K562 (cell line): ENCODE results near the gene CDH19. TPM values are rescaled to one million over a fixed set of nuclear protein-coding genes. Genes with fewer than 3 reads are reported as not detected.

Experiments
- ATAC-seq: fragments of 200-7000 bp; cut with Tn5 transposase; 3 replicates; pipeline ENCODE4 v1.9.1; 2020; ENCODE audit warnings: moderate library complexity
- BruUV-seq: library from RNA; stranded (reverse); fragments of 400-500 nt; replicated peaks from 2 replicates; lab custom pipeline; 2021; lab: Mats Ljungman, UMichigan
- CTCF ChIA-PET: fragments of 300-600 bp; formaldehyde crosslinking; extraction: SDS; loops from one replicate; lab custom pipeline; 2021; ENCODE audit warnings: low intra/inter-chr PET ratio; lab: Yijun Ruan, JAX
- POLR2A ChIA-PET: fragments of 300-600, 350-650 bp; sonication (Branson Sonifier 250); formaldehyde crosslinking; extraction: SDS; loops from one replicate; lab custom pipeline; 2021; ENCODE audit warnings: antibody characterized with exemption, inconsistent platforms; lab: Yijun Ruan, JAX
- DNase-seq, 4 experiments: peaks; one replicate each; pipeline versions ENCODE4 v3.0.0 to v3.0.0-alpha.2; 2011 to 2018; ENCODE audit warnings: low spot score in 3 of 4, mixed read lengths in 3 of 4; ENCODE audit errors: extremely low read depth in 1 of 4
- FAIRE-seq: peaks from 2 replicates; lab custom pipeline; 2011; peaks lifted over from hg19 to GRCh38; lab: Jason Lieb, UNC
- H2AFZ ChIP-seq: 2 replicates; pipeline ENCODE4 v1.6.0; 2011; ENCODE audit warnings: low read depth, low read length, control low read depth, inconsistent platforms
- H3K27ac ChIP-seq: fragments of 200-600 bp; 3 replicates; pipeline ENCODE4 v1.8.0; 2011; ENCODE audit warnings: low read depth, mild to moderate bottlenecking, control low read depth, inconsistent platforms, low read length, moderate library complexity, mixed read lengths; ENCODE audit errors: extremely low read depth
- H3K27me3 ChIP-seq, 2 experiments: fragments of 300-600 bp in 1 of 2; 2 replicates in 1 of 2; 3 replicates in 1 of 2; pipeline versions ENCODE4 v1.6.0 to v1.8.0; 2011; ENCODE audit warnings: inconsistent platforms in 2 of 2, low read length in 2 of 2, mild to moderate bottlenecking in 1 of 2, mixed read lengths in 1 of 2, moderate library complexity in 1 of 2; ENCODE audit not compliant: control insufficient read depth in 2 of 2, insufficient read depth in 2 of 2
- H3K36me3 ChIP-seq: fragments of 300-600 bp; 3 replicates; pipeline ENCODE4 v1.8.0; 2011; ENCODE audit warnings: mild to moderate bottlenecking, low read length, inconsistent platforms; ENCODE audit not compliant: control insufficient read depth, insufficient read depth
- H3K4me1 ChIP-seq, 2 experiments: fragments of 200-600 bp in 1 of 2; replicated peaks in 1 of 2; 2 replicates in 1 of 2; 3 replicates in 1 of 2; pipeline versions ENCODE4 v1.5.1 to v1.8.0; 2011; ENCODE audit warnings: inconsistent platforms in 2 of 2, low read length in 2 of 2, mild to moderate bottlenecking in 1 of 2, mixed read lengths in 1 of 2, moderate library complexity in 1 of 2; ENCODE audit not compliant: control insufficient read depth in 2 of 2, insufficient read depth in 2 of 2
- H3K4me2 ChIP-seq: 2 replicates; pipeline ENCODE4 v1.6.1; 2011; ENCODE audit warnings: low read length, control low read depth, inconsistent platforms, mixed read lengths; ENCODE audit not compliant: insufficient read depth
- H3K4me3 ChIP-seq: fragments of 200-600 bp; sonication (generic), shearing (Covaris generic); 2 replicates; pipeline ENCODE4 v1.5.1; 2016; ENCODE audit warnings: control low read depth, inconsistent platforms
- H3K79me2 ChIP-seq: fragments of 200-600 bp; 3 replicates; pipeline ENCODE4 v1.8.0; 2011; ENCODE audit warnings: low read length, inconsistent platforms; ENCODE audit not compliant: control insufficient read depth, insufficient read depth
- H3K9ac ChIP-seq, 2 experiments: 2 replicates each; pipeline versions ENCODE4 v1.6.0 to v1.6.1; 2011; ENCODE audit warnings: low read depth in 2 of 2, low read length in 2 of 2, control low read depth in 1 of 2, inconsistent platforms in 1 of 2, mild to moderate bottlenecking in 1 of 2, mixed read lengths in 1 of 2; ENCODE audit not compliant: insufficient read depth in 1 of 2
- H3K9me1 ChIP-seq: one replicate; pipeline ENCODE4 v1.6.0; 2011; ENCODE audit warnings: inconsistent platforms, mild to moderate bottlenecking, low read length, moderate library complexity; ENCODE audit not compliant: control insufficient read depth, insufficient read depth
- H3K9me3 ChIP-seq: replicated peaks from 2 replicates; pipeline ENCODE4 v1.5.1; 2011; ENCODE audit warnings: low read depth, low read length, inconsistent platforms; ENCODE audit not compliant: control insufficient read depth, insufficient read depth
- H4K20me1 ChIP-seq: replicated peaks from 2 replicates; pipeline ENCODE4 v1.6.1; 2011; ENCODE audit warnings: low read length, inconsistent platforms, mixed read lengths; ENCODE audit not compliant: control insufficient read depth, insufficient read depth
- CSDE1 ChIP-seq, 2 experiments: fragments of 450-650 bp; IDR thresholded peaks; 2 replicates each; pipeline ENCODE4 v1.6.1; 2016; ENCODE audit warnings: mild to moderate bottlenecking in 1 of 2
- DACH1 ChIP-seq: fragments of 450-650 bp; IDR thresholded peaks from 2 replicates; pipeline ENCODE4 v1.6.1; 2018; ENCODE audit not compliant: partially characterized antibody
- ELF1 ChIP-seq: fragments of 200-800 bp; sonication (Bioruptor generic); IDR thresholded peaks from 2 replicates; pipeline ENCODE4 v1.6.1; 2016; ENCODE audit warnings: missing genetic modification characterization, missing compliant biosample characterization
- EWSR1 ChIP-seq: fragments of 450-650 bp; IDR thresholded peaks from 2 replicates; pipeline ENCODE4 v1.6.1; 2018; ENCODE audit warnings: borderline replicate concordance, mild to moderate bottlenecking, low read depth, moderate library complexity; ENCODE audit not compliant: partially characterized antibody
- FOSL1 ChIP-seq: fragments of 200-800 bp; sonication (Bioruptor generic); conservative IDR thresholded peaks from 2 replicates; pipeline ENCODE4 v1.6.1; 2016; ENCODE audit warnings: missing genetic modification characterization, missing compliant biosample characterization
- MAFK ChIP-seq: IDR thresholded peaks from 2 replicates; pipeline ENCODE4 v1.6.1; 2011; ENCODE audit warnings: low read length, improper control_type of control experiment
- NCOR1 ChIP-seq: fragments of 450-650 bp; IDR thresholded peaks from 2 replicates; pipeline ENCODE4 v1.6.1; 2016; ENCODE audit warnings: mild to moderate bottlenecking, moderate library complexity
- NR4A1 ChIP-seq, 2 experiments: fragments of 250-450 bp in 1 of 2; fragments of 450-650 bp in 1 of 2; sonication (Bioruptor Pico) in 1 of 2; IDR thresholded peaks; 2 replicates each; pipeline versions ENCODE4 v1.4.0 to v1.6.1; 2016 to 2020; ENCODE audit warnings: mild to moderate bottlenecking in 2 of 2, missing compliant biosample characterization in 1 of 2, missing genetic modification characterization in 1 of 2, moderate library complexity in 1 of 2
- SAFB ChIP-seq: fragments of 200-400 bp; formaldehyde crosslinking; IDR thresholded peaks from 2 replicates; pipeline ENCODE4 v1.6.1; 2017; ENCODE audit warnings: low read depth, low read length, borderline replicate concordance
- ZBTB12 ChIP-seq: fragments of 250-450 bp; sonication (Bioruptor Pico); IDR thresholded peaks from 2 replicates; pipeline ENCODE4 v1.4.0; 2020
- ZNF644 ChIP-seq: fragments of 200-800 bp; sonication (Bioruptor generic); IDR thresholded peaks from 2 replicates; pipeline ENCODE4 v1.6.1; 2016; ENCODE audit warnings: low read depth, missing genetic modification characterization, missing compliant biosample characterization
- ZSCAN29 ChIP-seq: fragments of 450-650 bp; IDR thresholded peaks from 2 replicates; pipeline ENCODE4 v1.6.1; 2017
- in situ Hi-C: fragments of 300-500 bp; cut with MboI; formaldehyde crosslinking; loops from 4 replicates; pipeline ENCODE4 v1.15.0; 2018; ENCODE audit warnings: inconsistent platforms, mixed read lengths
- intact Hi-C: fragments of 100-400 bp; cut with micrococcal nuclease; formaldehyde crosslinking; loops from 2 replicates; pipeline ENCODE4 v1.14.2; 2022
- polyA plus RNA-seq, 8 experiments: library from polyadenylated mRNA; depleted of rRNA in 4 of 8; stranded (reverse) in 5 of 8; unstranded in 3 of 8; fragments of >200 nt; fragmentation: Nextera tagmentation in 2 of 8; fragmentation: Illumina TruSeq in 1 of 8; extraction: Ambion mirVana in 2 of 8; extraction: Trizol in 1 of 8; gene quantifications; 2 replicates each; pipeline versions ENCODE4 v1.2.1 to v1.2.3, GENCODE V29; 2011 to 2014; ENCODE audit warnings: inconsistent platforms in 1 of 8, missing spikeins in 1 of 8
- total RNA-seq, 7 experiments: library from RNA; depleted of rRNA in 6 of 7; stranded (reverse); fragments of >200 nt in 6 of 7; fragmentation: Illumina TruSeq in 2 of 7; extraction: Trizol in 2 of 7; gene quantifications; 2 replicates each; pipeline versions ENCODE4 v1.2.1 to v1.2.3, GENCODE V29; 2011 to 2021; ENCODE audit warnings: low replicate concordance in 1 of 7
- TF ChIP-seq, protein P1 (sequence below), 2 experiments: fragments of 450-650 bp in 1 of 2; sonication (generic) in 1 of 2; formaldehyde crosslinking in 1 of 2; IDR thresholded peaks in 1 of 2; conservative IDR thresholded peaks in 1 of 2; 2 replicates each; pipeline versions ENCODE4 v1.6.1 to v1.8.1; 2016 to 2023; ENCODE audit warnings: mild to moderate bottlenecking in 2 of 2, moderate library complexity in 2 of 2, inconsistent platforms in 1 of 2, missing genetic modification reagents in 1 of 2
- TF ChIP-seq, protein P2 (sequence below): fragments of 450-650 bp; formaldehyde crosslinking; IDR thresholded peaks from 2 replicates; pipeline ENCODE4 v1.4.0; 2022; ENCODE audit warnings: mild to moderate bottlenecking, moderate library complexity

The CDH19 gene
- total and polyA plus RNA-seq, 9 of the 15 experiments (the other 6 are each of a cell fraction or from before 2014, with no cell fraction given), result not detected

- Histone ChIP-seq H3K9ac (no peak overlapping the region), H4K20me1 (no peaks in the 10 kb centered on the region), H3K27me3 (no peaks in the 10 kb centered on the region), H2AFZ (no peak overlapping the region), H3K9me1 (no peaks in the 10 kb centered on the region), H3K27ac (no peak overlapping the region), H3K36me3 (no peaks in the 10 kb centered on the region), H3K79me2 (no peaks in the 10 kb centered on the region), H3K9me3 (no peaks in the 10 kb centered on the region), H3K4me3 (no peak overlapping the region)
- BruUV-seq, result no TSS peak
- no peak for FAIRE-seq
- in situ Hi-C loops (no loop called here), intact Hi-C loops (no loop called here)
- ChIA-PET POLR2A (no interaction called here), CTCF (no interaction called here)
- DNase-seq, result no peak
- no peak for ATAC-seq
- TF ChIP-seq NR4A1 (CRISPR knock-in tag; IDR thresholded peaks at IDR 0.05), result no peak
- TF ChIP-seq NR4A1 (tag; IDR thresholded peaks at IDR 0.05), result no peak
- TF ChIP-seq, protein P1, sequence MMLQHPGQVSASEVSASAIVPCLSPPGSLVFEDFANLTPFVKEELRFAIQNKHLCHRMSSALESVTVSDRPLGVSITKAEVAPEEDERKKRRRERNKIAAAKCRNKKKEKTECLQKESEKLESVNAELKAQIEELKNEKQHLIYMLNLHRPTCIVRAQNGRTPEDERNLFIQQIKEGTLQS (IDR thresholded peaks at IDR 0.05), result no peak
- TF ChIP-seq, protein P1 (CRISPR knock-in tag; conservative IDR thresholded peaks at IDR 0.05), result no peak
- no peak for TF ChIP-seq ZNF644 (tag)
- TF ChIP-seq EWSR1, result no peak
- TF ChIP-seq FOSL1, result no peak
- no peak for TF ChIP-seq CSDE1 (IDR thresholded peaks at IDR 0.05)
- TF ChIP-seq ZSCAN29, result no peak
- TF ChIP-seq ELF1 (tag), result no peak
- TF ChIP-seq DACH1, result no peak
- TF ChIP-seq MAFK, result no peak
- TF ChIP-seq, protein P2, sequence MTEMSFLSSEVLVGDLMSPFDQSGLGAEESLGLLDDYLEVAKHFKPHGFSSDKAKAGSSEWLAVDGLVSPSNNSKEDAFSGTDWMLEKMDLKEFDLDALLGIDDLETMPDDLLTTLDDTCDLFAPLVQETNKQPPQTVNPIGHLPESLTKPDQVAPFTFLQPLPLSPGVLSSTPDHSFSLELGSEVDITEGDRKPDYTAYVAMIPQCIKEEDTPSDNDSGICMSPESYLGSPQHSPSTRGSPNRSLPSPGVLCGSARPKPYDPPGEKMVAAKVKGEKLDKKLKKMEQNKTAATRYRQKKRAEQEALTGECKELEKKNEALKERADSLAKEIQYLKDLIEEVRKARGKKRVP (CRISPR knock-in tag), result no peak
- TF ChIP-seq ZBTB12 (CRISPR knock-in tag), result no peak
- TF ChIP-seq SAFB, result no peak
- TF ChIP-seq NCOR1, result no peak
- TF ChIP-seq, all 486 proteins: peak for 0
- no peak overlapping the region for H3K4me2 ChIP-seq
- H3K4me1 ChIP-seq, result no peaks in the 10 kb centered on the region
Measured at GRCh38 chr18:66615176-66615575, 11.3 kb upstream of the CDH19 start.
